Activated CD4-positive, alpha-beta T cell treated with anti-CD3 and anti-CD28 coated beads, Interleukin-2, amount 50 U/mL, for 24 hours (primary cell): Measurements from ENCODE around the gene GIGYF2.

Experiments
- DNase-seq, 2 donors: peaks; one replicate each; pipeline ENCODE4 v3.0.0-alpha.2; 2020; ENCODE audit warnings: low read depth in 1 of 2, low spot score in 1 of 2

Gene GIGYF2

GRCh38 chr2:232863996-232864395 lies 166.9 kb downstream of the GIGYF2 start:
- DNase-seq = no peak

GRCh38 chr2:232865165-232865564 lies 168.0 kb downstream of the GIGYF2 start:
- DNase-seq = no peak

DNA sequence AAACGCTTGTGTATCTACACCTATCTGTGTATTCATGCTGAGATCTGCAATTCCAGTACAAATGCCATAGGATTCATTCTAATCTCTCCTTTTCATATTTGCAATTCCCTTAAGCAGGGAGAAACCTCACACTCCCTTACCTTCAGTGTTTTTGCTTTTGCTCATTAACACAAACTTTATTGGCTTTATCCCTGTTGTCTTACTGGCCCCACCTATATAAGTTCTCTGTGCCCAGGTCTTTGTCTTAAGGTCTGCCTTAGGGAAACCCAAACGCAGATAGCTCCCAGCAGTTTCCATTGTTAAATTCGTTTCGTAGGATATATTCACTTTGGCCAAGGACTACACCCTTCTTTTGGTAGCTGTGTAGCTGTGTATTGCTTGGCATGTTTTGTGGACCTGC lies 169.0 kb downstream of the GIGYF2 start:
- no peak for DNase-seq

DNA sequence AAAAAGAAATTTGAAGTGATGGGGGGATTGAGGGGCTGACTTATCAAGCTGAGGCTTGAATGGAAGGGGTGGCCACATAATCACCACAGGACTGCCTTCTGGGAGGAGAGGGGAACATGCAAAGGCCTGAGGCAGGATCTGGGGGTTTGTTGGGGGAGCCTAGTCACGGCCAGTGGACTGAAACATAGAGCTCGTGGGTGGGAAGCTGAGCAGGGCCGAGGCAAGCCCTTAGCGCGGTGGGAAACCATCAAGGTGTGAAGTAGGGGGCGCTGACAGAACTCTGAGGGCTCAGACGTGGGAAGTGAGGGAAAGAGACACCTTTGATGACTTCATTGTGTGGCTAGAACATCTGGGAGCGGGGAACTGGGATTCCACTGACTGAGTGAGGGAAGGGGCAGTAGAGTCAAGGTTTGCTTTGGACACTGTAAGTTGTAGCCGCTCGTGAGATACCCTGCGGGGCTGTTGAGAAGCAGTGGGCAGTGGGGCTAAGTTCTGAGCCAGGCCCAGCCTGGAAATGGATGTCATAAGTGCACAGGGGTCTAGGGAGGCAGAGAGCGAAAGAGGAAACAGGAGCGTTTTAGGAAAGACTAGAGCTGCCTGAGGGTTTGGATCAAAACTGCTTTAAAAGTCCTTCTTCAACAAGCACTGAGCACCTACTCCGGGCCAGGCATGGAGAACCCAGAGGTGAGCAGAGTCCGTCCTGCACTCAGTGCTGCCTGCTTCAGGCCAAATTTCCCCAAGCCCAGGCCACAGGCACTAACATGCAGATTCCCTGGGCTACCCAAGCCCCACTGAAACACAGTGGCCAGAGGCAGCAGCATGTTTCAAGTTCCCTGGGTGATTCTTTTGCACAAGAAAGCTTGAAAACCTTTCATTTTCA lies 172.2 kb downstream of the GIGYF2 start:
- DNase-seq = no peak

DNA sequence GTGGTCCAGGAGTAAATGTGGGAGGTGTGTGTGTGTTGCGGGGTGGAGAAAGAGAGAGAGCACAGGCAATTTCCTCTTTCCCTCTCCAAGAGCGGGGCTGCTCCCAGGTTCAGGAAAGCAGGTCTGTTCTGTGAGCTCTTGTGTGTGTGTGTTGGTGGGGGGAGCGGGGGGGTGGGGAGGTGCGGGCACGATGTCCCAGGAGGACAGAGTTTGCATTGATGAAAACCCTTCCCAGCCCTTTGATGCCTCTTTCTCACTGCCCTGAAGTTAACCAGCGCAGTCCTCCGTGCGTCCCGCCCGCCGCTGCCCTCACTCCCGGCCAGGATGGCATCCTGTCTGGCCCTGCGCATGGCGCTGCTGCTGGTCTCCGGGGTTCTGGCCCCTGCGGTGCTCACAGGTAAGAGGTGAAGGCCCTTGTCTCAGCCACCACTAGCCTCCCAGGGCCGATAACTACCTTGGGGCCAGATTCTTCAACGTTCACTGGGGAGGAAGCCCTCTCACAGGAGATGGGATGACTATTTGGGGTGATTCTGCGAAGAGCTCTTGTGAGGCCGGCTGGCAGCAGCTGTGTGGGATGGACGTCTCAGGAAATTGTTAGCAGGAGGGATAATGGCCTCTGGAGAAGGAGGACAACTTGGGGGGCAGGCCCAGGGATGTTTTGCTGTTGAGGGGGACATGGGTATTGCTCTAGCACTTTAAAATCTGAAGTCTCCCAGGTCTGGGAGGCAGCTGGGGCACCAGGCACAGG lies 173.1 kb downstream of the GIGYF2 start, which contains the start of gene SNORC:
Gene SNORC, plus strand, starts transcription at position 247 of the 748 bp plus-strand sequence. Its CDS starts 78 bp downstream, at position 325.
- no peak for DNase-seq

DNA sequence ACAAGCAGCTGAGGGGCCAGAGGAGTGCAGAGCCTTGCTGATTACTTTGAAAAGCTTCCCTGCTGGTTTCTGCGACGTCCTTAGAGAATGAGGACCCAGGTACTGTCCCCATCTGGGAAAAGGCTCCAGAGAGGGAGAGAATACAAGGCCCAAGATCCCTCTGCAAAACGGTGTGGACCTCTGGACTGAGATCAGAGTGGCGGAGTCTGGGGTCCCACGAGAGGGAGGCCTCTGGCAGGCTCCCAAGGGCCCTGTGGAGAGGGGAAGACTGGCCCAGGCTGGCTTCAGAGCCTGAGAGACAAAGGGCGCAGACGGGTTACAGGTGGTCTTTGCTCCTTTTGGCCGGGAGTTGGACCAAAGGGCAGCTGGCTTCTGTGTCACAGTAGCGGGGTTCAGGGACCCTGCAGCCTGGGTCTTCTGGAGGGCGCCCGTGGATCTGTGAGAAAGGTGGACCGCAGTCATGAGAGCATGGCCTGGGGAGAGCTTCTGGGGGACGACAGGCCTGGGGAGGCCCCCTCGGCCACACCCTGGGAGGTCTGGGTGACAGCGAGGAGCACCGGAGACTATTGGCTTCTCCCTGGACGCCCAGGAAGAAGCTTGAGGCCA lies 173.7 kb downstream of the GIGYF2 start:
- DNase-seq = no peak

GRCh38 chr2:232871418-232871834 lies 174.3 kb downstream of the GIGYF2 start:
- DNase-seq = no peak

DNA sequence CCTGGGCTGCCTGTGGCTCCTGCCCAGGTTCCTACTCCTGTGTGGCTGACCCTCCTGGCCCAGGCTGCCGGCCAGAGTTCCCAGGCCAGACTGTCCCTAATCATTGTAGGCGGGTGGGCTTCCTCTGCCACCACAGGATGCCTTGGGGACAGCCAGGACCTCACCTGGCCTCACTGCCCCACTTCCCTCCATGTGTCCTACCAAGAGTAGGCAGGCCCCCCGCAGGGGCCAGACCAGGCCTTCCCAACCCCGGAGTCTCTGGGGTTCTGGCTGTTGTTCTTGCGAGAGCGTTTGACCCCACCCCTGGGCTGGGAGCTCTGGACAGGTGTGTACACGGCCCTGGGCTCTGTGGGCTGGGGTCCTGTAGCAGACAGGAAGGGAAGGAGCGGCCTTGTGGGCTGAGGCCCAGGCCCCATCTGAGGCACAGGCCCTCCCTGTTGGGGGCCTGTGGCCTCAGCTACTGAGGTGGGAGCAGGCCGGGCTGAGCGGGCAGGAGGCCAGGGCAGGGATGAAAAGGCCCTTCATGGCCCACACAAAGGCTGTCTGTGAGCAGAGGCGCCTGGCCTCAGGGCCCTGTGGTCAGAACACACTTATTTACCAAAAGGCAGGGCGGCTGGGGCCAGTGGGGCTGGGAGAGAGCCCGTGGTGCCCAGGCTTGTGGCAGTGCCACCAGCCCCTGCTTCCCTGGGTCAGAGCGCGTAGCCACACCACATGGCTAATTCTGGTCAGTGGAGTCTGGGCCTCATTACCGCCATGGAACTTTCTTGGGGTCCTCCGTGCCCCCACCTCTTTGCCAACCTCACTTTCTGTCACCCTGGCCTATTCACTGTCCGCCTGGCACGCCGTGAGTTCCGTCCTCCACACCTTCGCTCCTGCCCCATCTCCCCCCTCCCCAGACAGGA lies 175.0 kb downstream of the GIGYF2 start:
- no peak for DNase-seq

GRCh38 chr2:232872826-232873225 lies 175.7 kb downstream of the GIGYF2 start:
- no peak for DNase-seq

DNA sequence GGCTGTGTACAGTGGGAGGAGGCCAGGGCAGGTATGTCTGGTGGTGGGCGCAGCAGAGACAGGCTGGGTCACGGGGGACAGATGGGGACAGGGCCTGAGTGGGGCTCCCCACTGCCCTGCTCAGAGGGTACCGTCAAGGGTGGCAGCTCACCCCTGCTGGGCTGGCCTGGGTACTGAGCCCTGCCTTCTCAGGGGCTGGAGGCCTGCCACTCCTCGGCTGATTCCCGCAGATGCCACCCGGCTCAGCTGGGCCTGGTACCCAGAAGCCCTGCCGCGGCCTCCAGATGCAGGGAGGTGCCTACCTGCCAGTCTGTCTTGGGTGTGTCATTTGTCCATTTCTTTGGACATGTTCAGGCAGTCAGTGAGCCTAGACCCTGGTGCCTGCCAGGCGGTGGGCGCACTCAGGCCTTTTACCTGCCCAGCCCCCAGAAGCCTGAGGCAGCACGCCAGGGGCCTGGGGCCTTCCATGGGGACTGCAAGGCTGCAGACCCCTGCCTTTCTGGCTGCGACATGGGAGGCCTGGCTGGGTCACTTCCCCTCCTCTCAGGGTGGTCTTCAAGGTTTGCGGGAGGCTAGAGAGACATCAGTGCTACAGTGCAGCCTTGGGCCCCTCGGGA lies 176.3 kb downstream of the GIGYF2 start:
- no peak for DNase-seq

DNA sequence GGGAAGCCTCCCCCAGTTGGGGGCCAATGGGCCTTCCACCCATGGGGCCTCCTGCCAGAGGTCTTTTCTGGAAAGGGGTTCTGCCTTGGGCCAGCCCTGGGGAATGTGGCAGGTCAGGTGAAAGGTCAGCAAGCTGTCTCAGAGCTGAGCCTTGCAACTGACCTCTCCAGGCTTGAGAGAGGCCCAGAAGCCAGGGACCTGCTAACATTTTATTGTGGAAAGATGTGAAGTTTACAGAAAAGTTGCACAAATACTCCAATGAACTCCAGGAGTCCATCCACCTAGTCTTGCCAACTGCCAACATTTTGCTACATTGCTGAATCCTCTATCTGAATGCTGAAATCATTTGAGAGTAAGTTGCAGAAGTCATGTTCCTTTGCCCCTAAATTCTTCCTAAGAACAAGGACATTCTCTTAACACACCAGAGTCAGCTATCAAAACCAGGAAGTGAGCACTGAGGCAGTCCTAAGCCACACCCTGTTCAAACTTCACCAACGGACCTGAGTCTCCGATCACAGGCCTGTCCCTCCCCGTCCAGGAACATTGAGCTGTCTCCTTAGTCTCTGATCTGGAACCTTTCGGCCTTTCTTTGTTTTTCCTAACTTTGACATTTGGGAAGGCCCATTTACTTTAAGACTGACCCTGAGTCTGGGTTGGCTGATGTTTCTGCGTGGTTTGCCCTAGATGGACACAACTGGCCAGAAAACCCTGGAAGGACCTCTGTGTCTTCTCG lies 176.9 kb downstream of the GIGYF2 start:
- DNase-seq = no peak

DNA sequence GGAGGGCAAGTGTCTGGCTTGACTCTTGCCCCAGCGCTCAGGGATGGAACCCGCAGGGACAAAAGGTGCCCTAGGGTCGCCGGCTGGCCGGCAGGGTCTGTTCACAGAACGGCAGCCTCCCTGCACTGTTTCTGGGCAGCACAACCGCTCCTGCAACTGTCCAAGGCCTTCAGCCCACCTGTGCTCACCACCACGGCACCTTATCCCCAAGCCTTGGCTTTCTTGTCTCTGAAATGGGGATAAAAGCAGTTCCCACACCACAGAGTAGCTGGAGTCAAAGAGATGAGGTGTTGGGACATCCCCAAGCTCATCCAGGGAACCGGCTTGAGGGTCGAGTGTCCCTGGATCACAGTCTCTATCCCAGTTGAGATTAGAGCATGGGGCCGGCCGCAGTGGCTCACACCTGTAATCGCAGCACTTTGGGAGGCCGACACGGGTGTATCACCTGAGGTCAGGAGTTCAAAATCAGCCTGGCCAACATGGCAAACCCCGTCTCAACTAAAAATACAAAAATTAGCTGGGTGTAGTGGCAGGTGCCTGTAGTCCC lies 177.6 kb downstream of the GIGYF2 start:
- no peak for DNase-seq

DNA sequence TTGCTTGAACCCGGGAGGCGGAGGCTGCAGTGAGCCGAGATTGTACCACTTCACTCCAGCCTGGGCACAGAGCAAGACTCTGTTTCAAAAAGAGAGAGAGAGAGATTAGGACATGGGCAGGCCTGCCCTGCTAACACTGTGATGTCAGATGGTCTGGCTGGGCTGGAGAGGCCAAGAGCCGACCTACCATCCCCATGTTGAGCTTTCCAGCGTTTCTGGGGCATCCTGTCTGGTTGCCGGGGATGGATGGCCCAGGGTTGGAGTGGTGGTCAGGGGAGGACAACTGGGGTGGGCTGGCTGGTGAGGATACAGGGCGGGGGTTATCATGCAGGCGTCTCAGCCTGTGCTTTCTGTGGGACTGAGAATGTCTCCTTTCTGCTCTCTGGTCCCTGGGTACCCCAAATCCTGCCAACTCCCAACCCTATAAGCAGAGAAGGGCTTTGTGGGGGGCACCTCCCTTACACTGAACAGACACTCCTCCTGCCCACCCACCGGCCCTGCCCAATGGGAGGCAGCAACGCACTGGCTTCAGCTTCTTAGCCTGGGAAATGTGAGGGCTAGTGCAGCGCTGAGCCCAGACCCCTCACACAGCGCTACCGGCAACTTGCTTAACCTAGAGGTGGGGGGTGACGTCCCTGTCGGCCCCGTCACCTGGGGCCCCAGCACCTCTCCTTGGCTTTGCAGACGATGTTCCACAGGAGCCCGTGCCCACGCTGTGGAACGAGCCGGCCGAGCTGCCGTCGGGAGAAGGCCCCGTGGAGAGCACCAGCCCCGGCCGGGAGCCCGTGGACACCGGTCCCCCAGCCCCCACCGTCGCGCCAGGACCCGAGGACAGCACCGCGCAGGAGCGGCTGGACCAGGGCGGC lies 178.4 kb downstream of the GIGYF2 start:
- DNase-seq = no peak

DNA sequence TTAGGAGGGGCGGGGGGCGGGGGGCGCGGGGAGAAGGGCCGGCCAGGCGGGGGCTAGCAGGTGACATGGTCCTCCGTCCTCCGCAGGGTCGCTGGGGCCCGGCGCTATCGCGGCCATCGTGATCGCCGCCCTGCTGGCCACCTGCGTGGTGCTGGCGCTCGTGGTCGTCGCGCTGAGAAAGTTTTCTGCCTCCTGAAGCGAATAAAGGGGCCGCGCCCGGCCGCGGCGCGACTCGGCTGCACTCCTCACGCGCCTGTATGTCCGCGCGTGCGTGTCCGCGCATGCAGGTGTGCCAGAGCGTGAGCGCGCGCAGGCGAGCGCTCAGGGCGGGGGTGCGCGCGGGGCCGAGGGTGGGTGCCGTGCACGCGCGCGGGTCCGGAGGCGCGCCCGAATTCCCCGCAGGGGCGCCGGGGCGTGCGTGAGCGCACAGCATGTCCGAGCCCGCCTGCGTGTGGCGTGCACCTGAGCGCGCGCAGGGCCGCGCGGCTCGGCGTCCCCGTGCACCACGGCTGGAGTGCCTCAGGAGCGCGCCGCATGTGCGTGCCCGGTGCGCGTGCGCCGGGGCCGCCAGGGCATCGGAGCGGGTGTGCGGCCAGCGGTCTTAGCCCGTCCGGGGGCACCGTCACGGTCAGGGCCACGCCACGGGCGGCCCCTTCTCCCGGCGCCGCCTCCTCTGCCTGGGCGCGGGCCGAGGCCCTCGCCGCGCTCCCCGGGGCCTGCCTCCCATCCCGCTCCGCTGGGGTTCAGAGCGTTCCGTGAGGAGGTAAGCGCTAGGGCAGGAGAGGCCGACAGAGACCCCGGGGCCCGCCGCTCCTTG lies 179.2 kb downstream of the GIGYF2 start:
- DNase-seq = no peak

DNA sequence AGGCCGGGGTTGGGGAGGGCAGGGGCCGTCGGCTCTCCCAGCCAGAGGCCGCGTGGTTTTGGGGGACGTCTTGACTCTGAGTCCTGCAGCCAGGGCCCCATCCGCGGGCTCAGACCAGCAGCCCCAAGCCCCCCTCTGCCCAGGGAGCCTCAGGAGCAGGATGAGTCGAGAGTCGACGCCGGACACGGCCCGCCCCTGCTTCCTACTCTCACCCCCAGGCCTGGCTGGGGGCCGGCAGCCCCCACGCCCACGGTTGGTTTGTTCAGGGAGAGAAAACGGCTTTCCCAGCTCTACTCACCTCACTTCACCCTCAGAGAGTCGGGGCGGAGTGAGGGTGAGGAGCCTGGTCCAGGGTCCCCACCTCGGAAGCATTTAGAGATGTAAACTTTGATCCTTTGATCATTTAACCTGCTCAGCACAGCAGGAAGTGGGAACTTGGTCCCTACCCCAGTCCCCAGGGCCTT lies 179.9 kb downstream of the GIGYF2 start:
- no peak for DNase-seq

DNA sequence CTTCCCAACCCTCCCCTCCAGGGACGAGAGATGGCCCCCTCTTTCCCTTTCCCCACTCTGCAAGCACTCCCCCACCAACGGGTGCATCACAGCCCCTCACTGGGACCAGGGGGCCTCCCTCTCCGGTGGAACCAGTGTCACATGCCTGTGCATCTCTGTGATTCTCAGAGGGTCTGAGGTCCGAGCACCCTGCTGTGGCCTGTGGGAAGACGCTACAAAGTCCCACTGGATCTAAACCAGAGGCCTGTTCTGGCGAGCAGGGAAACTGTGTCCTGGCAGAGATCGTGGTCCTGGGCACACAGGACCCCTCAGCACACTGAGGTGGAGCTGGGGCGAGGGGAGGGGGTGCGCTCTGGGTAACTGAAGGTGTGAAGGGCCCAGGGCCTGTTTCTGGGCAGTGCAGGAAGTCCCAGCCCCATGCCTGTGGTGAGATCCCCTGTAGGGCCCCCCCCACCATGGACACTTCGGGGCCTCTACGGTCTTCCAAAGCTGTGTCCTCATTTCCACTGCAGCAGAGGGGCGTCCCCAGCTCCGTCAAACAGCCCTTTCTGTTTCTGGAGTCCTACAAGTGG lies 180.9 kb downstream of the GIGYF2 start:
- no peak for DNase-seq
